Colonic mucosa (tissue), 4 donors: ENCODE data around the gene OVCH2. TPM values are rescaled to one million over a fixed set of nuclear protein-coding genes. Genes with fewer than 3 reads are reported as not detected.

ENCODE experiments used
- DNase-seq: peaks from one replicate; pipeline ENCODE4 v3.0.0-alpha.2; 2020
- H3K27ac ChIP-seq: fragments of 200-600 bp; one replicate; pipeline ENCODE4 v1.8.0; 2021
- H3K27me3 ChIP-seq: fragments of 200-600 bp; one replicate; pipeline ENCODE4 v1.8.0; 2021
- H3K36me3 ChIP-seq: fragments of 200-600 bp; one replicate; pipeline ENCODE4 v1.8.0; 2021
- H3K4me1 ChIP-seq: fragments of 200-600 bp; one replicate; pipeline ENCODE4 v1.8.0; 2021; ENCODE audit warnings: mild to moderate bottlenecking
- H3K4me3 ChIP-seq: fragments of 200-600 bp; one replicate; pipeline ENCODE4 v1.8.0; 2021
- H3K9ac ChIP-seq, 2 donors: one replicate each; pipeline ENCODE4 v1.7.0; 2013; ENCODE audit warnings: control low read depth in 2 of 2, low read depth in 2 of 2, low read length in 2 of 2
- H3K9me3 ChIP-seq: fragments of 200-600 bp; one replicate; pipeline ENCODE4 v1.8.0; 2021
- CTCF ChIP-seq: fragments of 200-600 bp; IDR thresholded peaks from one replicate; pipeline ENCODE4 v1.8.0; 2022; ENCODE audit warnings: antibody characterized with exemption, mild to moderate bottlenecking
- intact Hi-C: fragments of 100-400 bp; cut with DNase I; formaldehyde crosslinking; loops from one replicate; pipeline ENCODE4 v1.14.1; 2022
- total RNA-seq, 2 donors: library from RNA; stranded (reverse); fragmentation: NEBNext Ultra II Directional in 1 of 2; extraction: Animal tissue kit (Norgen Biotek cat#: 25700) in 1 of 2; gene quantifications; one replicate each; pipeline ENCODE4 v1.2.1, GENCODE V29; 2021
- donor health status: healthy.
- donor health status: DM: no; HTN: no; CAD: no.
- donor health status: DM: no; HTN: no; CAD: no.

The OVCH2 gene
- total RNA-seq, 2 donors from 2014 or later, result not detected

GRCh38 chr11:7648264-7648663 lies 58.0 kb downstream of the OVCH2 start:
- TF ChIP-seq CTCF, result no peak
- Histone ChIP-seq H3K27ac (no peak overlapping the region), H3K36me3 (peaks cover 10% of the 10 kb centered on the region), H3K4me1 (no peaks in the 10 kb centered on the region), H3K9me3 (no peaks in the 10 kb centered on the region), H3K27me3 (no peaks in the 10 kb centered on the region), H3K9ac (no peak overlapping the region), H3K4me3 (no peak overlapping the region)
- intact Hi-C loops, result no loop called here
- DNase-seq, result no peak

GRCh38 chr11:7646866-7647265 lies 59.4 kb downstream of the OVCH2 start:
- Histone ChIP-seq H3K36me3 (peaks cover 10% of the 10 kb centered on the region), H3K4me1 (no peaks in the 10 kb centered on the region), H3K4me3 (no peak overlapping the region), H3K27ac (no peak overlapping the region), H3K27me3 (no peaks in the 10 kb centered on the region), H3K9me3 (no peaks in the 10 kb centered on the region), H3K9ac (no peak overlapping the region)
- TF ChIP-seq CTCF, result no peak
- no peak for DNase-seq
- intact Hi-C loops, result no loop called here

GRCh38 chr11:7645206-7645605 lies 61.1 kb downstream of the OVCH2 start:
- Histone ChIP-seq H3K4me3 (no peak overlapping the region), H3K9me3 (no peaks in the 10 kb centered on the region), H3K36me3 (peaks cover 4% of the 10 kb centered on the region), H3K9ac (no peak overlapping the region), H3K27me3 (no peaks in the 10 kb centered on the region), H3K4me1 (peaks cover 3% of the 10 kb centered on the region), H3K27ac (no peak overlapping the region)
- no peak for TF ChIP-seq CTCF
- intact Hi-C loops, result no loop called here
- no peak for DNase-seq

- Histone ChIP-seq H3K27ac (no peak overlapping the region), H3K27me3 (no peaks in the 10 kb centered on the region), H3K4me3 (no peak overlapping the region), H3K9ac (no peak overlapping the region), H3K4me1 (peaks cover 14% of the 10 kb centered on the region), H3K36me3 (no peaks in the 10 kb centered on the region), H3K9me3 (no peaks in the 10 kb centered on the region)
- no peak for TF ChIP-seq CTCF
- DNase-seq, result no peak
- intact Hi-C loops, result no loop called here
These were observed 63.0 kb downstream of the OVCH2 start for GRCh38 chr11:7643314-7643713.

- H3K27ac ChIP-seq, result no peak overlapping the region
- H3K9me3 ChIP-seq, result no peaks in the 10 kb centered on the region
- H3K4me1 ChIP-seq, result peaks cover 14% of the 10 kb centered on the region
- no peak for DNase-seq
- no peak overlapping the region for H3K9ac ChIP-seq
- H3K27me3 ChIP-seq, result no peaks in the 10 kb centered on the region
- no peak for TF ChIP-seq CTCF
- intact Hi-C loops, result no loop called here
- no peak overlapping the region for H3K4me3 ChIP-seq
- H3K36me3 ChIP-seq, result no peaks in the 10 kb centered on the region
These were observed 63.5 kb downstream of the OVCH2 start for GRCh38 chr11:7642747-7643146.

GRCh38 chr11:7640816-7641215 lies 65.5 kb downstream of the OVCH2 start:
- H3K9ac ChIP-seq, result peak overlapping the region in 1 of 2 donors; percentile 14
- no peak overlapping the region for H3K27ac ChIP-seq
- intact Hi-C loops, result no loop called here
- H3K9me3 ChIP-seq, result no peaks in the 10 kb centered on the region
- no peak overlapping the region for H3K4me3 ChIP-seq
- peaks cover 14% of the 10 kb centered on the region for H3K4me1 ChIP-seq
- H3K36me3 ChIP-seq, result no peaks in the 10 kb centered on the region
- DNase-seq, result no peak
- no peaks in the 10 kb centered on the region for H3K27me3 ChIP-seq
- TF ChIP-seq CTCF, result no peak
